H1 (cell line): ENCODE data around the gene TMEM221. TPM values are rescaled to one million over a fixed set of nuclear protein-coding genes. Genes with fewer than 3 reads are reported as not detected.

Experiments used
- BACH1 ChIP-seq: IDR thresholded peaks from 2 replicates; pipeline ENCODE4 v1.6.1; 2012; ENCODE audit warnings: low read length, improper control_type of control experiment
- FOSL1 ChIP-seq: IDR thresholded peaks from 2 replicates; pipeline ENCODE4 v1.6.1; 2011; ENCODE audit warnings: mild to moderate bottlenecking, low read depth, low read length, moderate library complexity; ENCODE audit not compliant: insufficient read depth
- POLR2AphosphoS5 ChIP-seq: IDR thresholded peaks from 2 replicates; pipeline ENCODE4 v1.6.1; 2011; ENCODE audit warnings: low read depth, low read length
- polyA plus RNA-seq, 7 experiments: library from polyadenylated mRNA; depleted of rRNA in 3 of 7; stranded (reverse) in 5 of 7; unstranded in 2 of 7; fragments of >200 nt in 5 of 7; fragments of 200-250 nt in 2 of 7; gene quantifications; 1 replicate in 5 of 7; 2 replicates in 1 of 7; 4 replicates in 1 of 7; pipeline versions ENCODE4 v1.2.1 to v1.2.3, GENCODE V29; 2011 to 2013; ENCODE audit warnings: missing spikeins in 2 of 7, mixed read lengths in 2 of 7
- total RNA-seq: library from RNA; stranded (reverse); fragmentation: NEBNext Ultra II Directional; extraction: Animal tissue kit (Norgen Biotek cat#: 25700); gene quantifications from 2 replicates; pipeline ENCODE4 v1.2.1, GENCODE V29; 2021
- TF ChIP-seq, protein P1 (sequence below): IDR thresholded peaks from 2 replicates; pipeline ENCODE4 v1.6.1; 2011; ENCODE audit warnings: low read depth, mild to moderate bottlenecking, low read length; ENCODE audit not compliant: insufficient read depth

The TMEM221 gene
- total and polyA plus RNA-seq, 2 of the 8 experiments (the other 6 are each of a cell fraction or from before 2014, with no cell fraction given), result 1.4 to 2.0 TPM

DNA sequence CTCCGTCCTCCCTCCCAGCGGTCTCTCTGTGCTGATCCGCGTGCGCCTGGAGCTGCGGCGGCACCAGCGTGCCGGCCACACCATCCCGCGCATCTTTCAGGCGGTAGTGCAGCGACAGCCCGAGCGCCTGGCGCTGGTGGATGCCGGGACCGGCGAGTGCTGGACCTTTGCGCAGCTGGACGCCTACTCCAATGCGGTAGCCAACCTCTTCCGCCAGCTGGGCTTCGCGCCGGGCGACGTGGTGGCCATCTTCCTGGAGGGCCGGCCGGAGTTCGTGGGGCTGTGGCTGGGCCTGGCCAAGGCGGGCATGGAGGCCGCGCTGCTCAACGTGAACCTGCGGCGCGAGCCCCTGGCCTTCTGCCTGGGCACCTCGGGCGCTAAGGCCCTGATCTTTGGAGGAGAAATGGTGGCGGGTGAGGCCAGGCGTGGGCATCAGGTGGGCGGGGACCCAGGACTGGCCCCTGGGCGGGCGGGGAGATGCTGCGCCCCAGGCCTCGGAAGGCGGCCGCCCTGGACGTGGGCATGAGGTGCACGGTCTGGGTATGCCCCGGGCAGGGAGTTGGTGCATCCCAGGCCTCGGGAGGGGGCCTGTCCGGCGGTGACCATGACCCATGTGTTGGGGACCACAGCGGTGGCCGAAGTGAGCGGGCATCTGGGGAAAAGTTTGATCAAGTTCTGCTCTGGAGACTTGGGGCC, 38.2 kb upstream of the TMEM221 start (continued):
- TF ChIP-seq BACH1, result no peak
- no peak for TF ChIP-seq FOSL1
- TF ChIP-seq, protein P1, sequence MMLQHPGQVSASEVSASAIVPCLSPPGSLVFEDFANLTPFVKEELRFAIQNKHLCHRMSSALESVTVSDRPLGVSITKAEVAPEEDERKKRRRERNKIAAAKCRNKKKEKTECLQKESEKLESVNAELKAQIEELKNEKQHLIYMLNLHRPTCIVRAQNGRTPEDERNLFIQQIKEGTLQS, result no peak
- no peak for TF ChIP-seq POLR2AphosphoS5
